Duodenal mucosa (tissue), 2 donors: ENCODE data around the gene KCNG4.
"Not testable (repeated sequence)": the region's sequence is repeated elsewhere in the genome, so short reads cannot be mapped to it uniquely, and the experiment has no call there.

Experiments used
- H3K27ac ChIP-seq: one replicate; pipeline ENCODE4 v1.7.0; 2013; ENCODE audit warnings: low read depth, low read length
- H3K27me3 ChIP-seq, 2 donors: one replicate each; pipeline ENCODE4 v1.7.0; 2013; ENCODE audit warnings: low read length in 2 of 2, control low read depth in 1 of 2; ENCODE audit not compliant: insufficient read depth in 2 of 2, control insufficient read depth in 1 of 2
- H3K36me3 ChIP-seq, 2 donors: one replicate each; pipeline ENCODE4 v1.7.0; 2013; ENCODE audit warnings: low read length in 2 of 2, control low read depth in 1 of 2; ENCODE audit not compliant: insufficient read depth in 2 of 2, control insufficient read depth in 1 of 2
- H3K4me1 ChIP-seq, 2 donors: one replicate each; pipeline ENCODE4 v1.7.0; 2013; ENCODE audit warnings: low read length in 2 of 2, control low read depth in 1 of 2; ENCODE audit not compliant: insufficient read depth in 2 of 2, control insufficient read depth in 1 of 2
- H3K4me3 ChIP-seq, 2 donors: one replicate each; pipeline ENCODE4 v1.7.0; 2013; ENCODE audit warnings: low read length in 2 of 2, low read depth in 1 of 2
- H3K9ac ChIP-seq, 2 donors: one replicate each; pipeline ENCODE4 v1.7.0; 2013; ENCODE audit warnings: low read length in 2 of 2, low read depth in 1 of 2
- H3K9me3 ChIP-seq, 2 donors: one replicate each; pipeline ENCODE4 v1.7.0; 2013; ENCODE audit warnings: low read length in 2 of 2, control low read depth in 1 of 2; ENCODE audit not compliant: control insufficient read depth in 1 of 2

Gene KCNG4

GRCh38 chr16:84227548-84227947, 12.3 kb downstream of the KCNG4 start:
- H3K27ac ChIP-seq: no peak overlapping the region
- H3K36me3 ChIP-seq: no peaks in the 10 kb centered on the region
- H3K9ac ChIP-seq: no peak overlapping the region
- H3K4me1 ChIP-seq: peaks cover 0 to 3% of the 10 kb centered on the region in 2 donors
- H3K27me3 ChIP-seq: no peaks in the 10 kb centered on the region
- no peaks in the 10 kb centered on the region for H3K9me3 ChIP-seq
- H3K4me3 ChIP-seq: no peak overlapping the region

DNA sequence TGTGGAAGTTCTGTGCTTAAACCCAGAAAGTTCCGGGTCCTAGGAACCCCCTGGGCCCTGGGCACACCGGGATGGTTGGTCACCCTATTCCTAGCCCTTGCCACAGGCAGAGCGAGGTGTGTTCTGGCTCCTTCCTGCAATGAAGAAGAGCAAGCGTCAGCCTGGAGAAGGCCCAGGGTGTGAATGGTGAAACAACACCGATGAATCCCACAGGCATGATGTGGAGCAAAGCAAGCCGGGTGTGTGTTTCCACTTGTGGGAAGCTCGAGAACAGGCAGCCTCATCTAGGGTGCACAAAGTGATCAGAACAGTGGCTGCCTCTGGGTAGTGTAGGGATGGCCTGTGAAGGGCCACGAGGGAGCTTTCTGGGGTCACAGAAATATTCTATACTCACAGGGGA, 13.8 kb downstream of the KCNG4 start:
- no peak overlapping the region for H3K4me3 ChIP-seq
- no peaks in the 10 kb centered on the region for H3K36me3 ChIP-seq
- H3K9me3 ChIP-seq: no peaks in the 10 kb centered on the region
- H3K9ac ChIP-seq: no peak overlapping the region
- H3K4me1 ChIP-seq: peaks cover 0 to 3% of the 10 kb centered on the region in 2 donors
- H3K27ac ChIP-seq: no peak overlapping the region
- no peaks in the 10 kb centered on the region for H3K27me3 ChIP-seq

DNA sequence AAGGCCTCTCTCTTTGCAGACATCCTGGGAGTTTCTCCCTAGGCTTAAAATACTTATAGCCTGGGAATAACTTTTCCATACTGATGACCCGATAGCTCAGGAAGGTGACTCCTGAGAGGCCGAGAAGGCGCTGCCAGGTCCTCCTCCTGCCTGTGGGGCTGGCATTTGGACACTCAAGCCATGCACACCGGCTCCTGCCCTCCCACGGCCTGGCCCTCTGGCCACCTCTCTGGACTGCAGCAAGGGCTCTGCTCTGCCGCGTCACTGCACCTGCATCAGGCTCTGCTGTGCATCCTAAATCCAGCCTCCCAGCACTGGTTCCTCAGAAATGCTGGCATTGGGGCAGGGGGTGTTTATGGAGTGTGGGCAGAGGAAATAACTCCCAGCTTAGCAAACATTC, 14.2 kb downstream of the KCNG4 start:
- Histone ChIP-seq H3K9ac (no peak overlapping the region), H3K4me3 (no peak overlapping the region), H3K9me3 (no peaks in the 10 kb centered on the region)

DNA sequence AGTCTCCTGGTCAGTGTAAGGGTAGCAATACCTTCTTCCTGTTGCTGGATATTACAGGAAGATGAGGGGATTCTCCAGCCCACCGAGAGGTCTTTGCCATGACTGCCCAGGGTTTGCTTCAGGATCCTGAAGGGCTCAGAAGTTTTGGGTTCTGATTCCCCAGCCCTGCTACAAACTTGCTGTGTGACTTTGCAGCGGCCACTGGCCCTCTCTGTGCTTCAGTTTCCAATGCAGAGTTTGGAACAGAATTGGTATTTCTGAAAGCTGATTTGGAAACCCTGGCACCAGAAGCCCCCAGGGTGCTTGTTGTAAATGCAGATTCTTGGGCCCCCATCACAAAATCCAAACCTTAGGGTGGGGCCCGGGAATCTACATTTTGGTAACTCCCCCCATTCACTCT, 14.7 kb downstream of the KCNG4 start:
- Histone ChIP-seq H3K4me1 (peaks cover 0 to 3% of the 10 kb centered on the region in 2 donors), H3K27me3 (no peaks in the 10 kb centered on the region)

More for the DNA sequence above, 14.2 kb downstream of the KCNG4 start:
- Histone ChIP-seq H3K27me3 (no peaks in the 10 kb centered on the region), H3K36me3 (no peaks in the 10 kb centered on the region), H3K4me1 (peaks cover 0 to 3% of the 10 kb centered on the region in 2 donors), H3K27ac (no peak overlapping the region)

GRCh38 chr16:84224554-84224953, 15.3 kb downstream of the KCNG4 start:
- Histone ChIP-seq H3K27ac (no peak overlapping the region), H3K36me3 (no peaks in the 10 kb centered on the region), H3K4me3 (no peak overlapping the region), H3K9ac (no peak overlapping the region), H3K9me3 (no peaks in the 10 kb centered on the region), H3K27me3 (no peaks in the 10 kb centered on the region), H3K4me1 (peaks cover 0 to 3% of the 10 kb centered on the region in 2 donors)

More for the DNA sequence above, 14.7 kb downstream of the KCNG4 start:
- no peak overlapping the region for H3K27ac ChIP-seq
- H3K36me3 ChIP-seq: no peaks in the 10 kb centered on the region
- H3K4me3 ChIP-seq: no peak overlapping the region
- H3K9ac ChIP-seq: no peak overlapping the region
- H3K9me3 ChIP-seq: no peaks in the 10 kb centered on the region

DNA sequence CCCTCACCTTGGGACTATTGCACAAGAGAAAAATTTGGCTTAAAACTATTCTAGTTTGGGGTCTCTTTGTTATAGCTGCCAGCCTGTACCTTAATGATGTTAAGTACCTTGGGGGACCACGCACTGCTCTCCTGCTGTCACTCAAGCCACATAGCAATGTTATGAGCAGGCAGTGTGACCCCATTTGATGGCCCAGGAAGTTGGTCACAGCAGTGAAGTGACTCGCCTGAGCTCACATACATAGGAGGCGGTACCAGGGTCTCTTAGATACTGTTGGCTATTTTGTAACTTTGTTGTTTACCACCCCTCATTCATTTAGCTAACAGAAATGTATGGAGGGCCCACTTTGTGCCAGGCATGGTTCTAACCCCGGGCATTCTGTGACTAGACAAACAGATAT, 16.4 kb downstream of the KCNG4 start:
- Histone ChIP-seq H3K4me3 (no peak overlapping the region), H3K4me1 (peaks cover 0 to 3% of the 10 kb centered on the region in 2 donors), H3K9ac (no peak overlapping the region), H3K9me3 (no peaks in the 10 kb centered on the region), H3K36me3 (no peaks in the 10 kb centered on the region), H3K27ac (no peak overlapping the region), H3K27me3 (no peaks in the 10 kb centered on the region)

DNA sequence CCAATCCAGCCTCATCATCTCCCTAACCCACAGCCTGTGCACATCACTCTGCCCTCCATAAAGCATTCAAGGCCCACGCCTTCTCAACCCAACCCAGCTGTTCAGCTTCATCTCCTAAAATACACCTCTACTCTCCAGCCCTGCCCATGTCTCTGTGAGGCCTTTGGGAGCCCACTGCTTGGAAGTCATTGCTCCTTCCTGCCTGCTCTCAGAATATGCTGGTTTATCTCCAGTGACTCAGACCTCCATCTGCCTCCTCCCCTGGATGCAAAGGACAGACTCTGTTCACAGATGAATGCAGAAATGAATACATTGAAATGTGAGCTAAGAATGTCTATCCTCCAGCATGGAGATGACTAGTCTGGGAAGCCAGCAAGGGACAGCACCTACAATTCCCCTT, 19.0 kb downstream of the KCNG4 start:
- Histone ChIP-seq H3K36me3 (no peaks in the 10 kb centered on the region), H3K4me3 (no peak overlapping the region), H3K27me3 (no peaks in the 10 kb centered on the region), H3K9me3 (no peaks in the 10 kb centered on the region), H3K9ac (no peak overlapping the region), H3K4me1 (no peaks in the 10 kb centered on the region), H3K27ac (no peak overlapping the region)

DNA sequence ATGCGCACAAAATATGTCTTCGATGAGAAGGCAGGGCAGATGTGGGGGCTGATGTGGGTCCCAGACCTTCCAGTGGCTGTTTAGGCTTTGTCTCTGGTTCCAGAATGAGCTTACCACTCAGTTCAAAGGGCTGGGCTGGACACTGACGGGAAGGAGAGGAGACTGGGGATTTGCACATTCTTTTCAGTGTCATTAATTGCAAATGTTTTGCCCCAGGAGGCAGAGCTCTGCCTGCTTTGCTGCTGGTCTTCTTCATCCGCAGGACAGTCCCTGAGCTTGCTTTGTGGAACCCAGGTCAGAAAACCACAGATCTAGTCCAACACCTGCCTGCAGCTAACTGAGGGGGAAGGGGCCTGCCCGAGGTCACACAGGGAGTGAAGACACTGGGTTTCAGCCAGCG, 20.9 kb downstream of the KCNG4 start:
- H3K36me3 ChIP-seq: no peaks in the 10 kb centered on the region
- H3K27ac ChIP-seq: no peak overlapping the region
- H3K27me3 ChIP-seq: no peaks in the 10 kb centered on the region
- H3K4me3 ChIP-seq: no peak overlapping the region
- no peaks in the 10 kb centered on the region for H3K4me1 ChIP-seq
- no peak overlapping the region for H3K9ac ChIP-seq
- H3K9me3 ChIP-seq: no peaks in the 10 kb centered on the region

- Histone ChIP-seq H3K27ac (no peak overlapping the region), H3K9me3 (no peaks in the 10 kb centered on the region), H3K27me3 (no peaks in the 10 kb centered on the region), H3K9ac (no peak overlapping the region), H3K4me3 (no peak overlapping the region), H3K36me3 (no peaks in the 10 kb centered on the region), H3K4me1 (no peaks in the 10 kb centered on the region)
Measured at GRCh38 chr16:84218176-84218823, 21.5 kb downstream of the KCNG4 start.

DNA sequence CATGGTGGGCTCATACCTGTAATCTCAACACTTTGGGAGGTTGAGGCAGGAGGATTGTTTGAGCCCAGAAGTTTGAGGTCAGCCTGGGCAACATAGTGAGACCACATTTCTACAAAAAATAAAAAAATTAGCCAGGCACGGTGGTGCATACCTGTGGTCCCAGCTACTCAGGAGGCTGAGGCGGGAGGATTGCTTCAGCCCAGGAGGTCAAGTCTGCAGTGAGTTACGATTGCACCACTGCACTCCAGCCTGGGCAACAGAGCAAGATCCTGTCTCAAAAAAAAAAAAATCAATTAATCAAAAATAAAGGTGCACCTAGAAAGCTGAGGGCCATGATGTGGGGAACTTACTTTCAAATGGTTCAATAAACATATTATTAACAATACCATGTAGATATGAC, 23.7 kb downstream of the KCNG4 start:
- not testable (repeated sequence) for H3K36me3 ChIP-seq, H3K27ac ChIP-seq, H3K9ac ChIP-seq, H3K4me3 ChIP-seq, H3K9me3 ChIP-seq, H3K4me1 ChIP-seq, H3K27me3 ChIP-seq

GRCh38 chr16:84215531-84215930, 24.3 kb downstream of the KCNG4 start:
- Histone ChIP-seq H3K9me3 (no peaks in the 10 kb centered on the region), H3K4me1 (no peaks in the 10 kb centered on the region), H3K27ac (no peak overlapping the region), H3K36me3 (no peaks in the 10 kb centered on the region), H3K4me3 (no peak overlapping the region), H3K27me3 (no peaks in the 10 kb centered on the region), H3K9ac (no peak overlapping the region)
